Endodermal cell (in vitro differentiated cells): ENCODE data around the gene PICALM. TPM values are rescaled to one million over a fixed set of nuclear protein-coding genes. Genes with fewer than 3 reads are reported as not detected.
"Not testable (repeated sequence)": the region's sequence is repeated elsewhere in the genome, so short reads cannot be mapped to it uniquely, and the experiment has no call there.

Experiments used
- DNase-seq: peaks from one replicate; pipeline ENCODE4 v3.0.0-alpha.2; 2017
- H3K27ac ChIP-seq: 2 replicates; pipeline ENCODE4 v1.5.1; 2013; ENCODE audit warnings: mild to moderate bottlenecking, low read depth, low read length, moderate library complexity
- H3K27me3 ChIP-seq: 2 replicates; pipeline ENCODE4 v1.6.1; 2013; ENCODE audit warnings: mild to moderate bottlenecking, low read length, moderate library complexity; ENCODE audit not compliant: insufficient read depth, control insufficient read depth, poor library complexity, severe bottlenecking
- H3K36me3 ChIP-seq: 2 replicates; pipeline ENCODE4 v1.7.0; 2013; ENCODE audit warnings: mild to moderate bottlenecking, low read length, moderate library complexity; ENCODE audit not compliant: control insufficient read depth, insufficient read depth
- H3K4me1 ChIP-seq: one replicate; pipeline ENCODE4 v1.7.0; 2013; ENCODE audit warnings: low read length; ENCODE audit not compliant: control insufficient read depth, insufficient read depth
- H3K4me3 ChIP-seq: 2 replicates; pipeline ENCODE4 v1.5.1; 2013; ENCODE audit warnings: mild to moderate bottlenecking, low read length, moderate library complexity
- H3K9ac ChIP-seq: 2 replicates; pipeline ENCODE4 v1.6.1; 2013; ENCODE audit warnings: mild to moderate bottlenecking, low read length, moderate library complexity; ENCODE audit not compliant: poor library complexity, severe bottlenecking; ENCODE audit errors: extremely low read depth
- H3K9me3 ChIP-seq: 2 replicates; pipeline ENCODE4 v1.6.1; 2013; ENCODE audit warnings: mild to moderate bottlenecking, low read length, moderate library complexity; ENCODE audit not compliant: control insufficient read depth
- H3K27ac Mint-ChIP-seq: 2 replicates; pipeline ENCODE4 v1.8.0; 2020; ENCODE audit warnings: mixed read lengths
- H3K27me3 Mint-ChIP-seq: 2 replicates; pipeline ENCODE4 v1.8.0; 2021; ENCODE audit warnings: mild to moderate bottlenecking, mixed read lengths; ENCODE audit not compliant: insufficient read depth
- H3K36me3 Mint-ChIP-seq: 2 replicates; pipeline ENCODE4 v1.8.0; 2020; ENCODE audit warnings: low read depth, mixed read lengths
- H3K4me1 Mint-ChIP-seq: 2 replicates; pipeline ENCODE4 v1.8.0; 2020; ENCODE audit warnings: mixed read lengths
- H3K4me3 Mint-ChIP-seq: 2 replicates; pipeline ENCODE4 v1.8.0; 2020; ENCODE audit warnings: mild to moderate bottlenecking, moderate library complexity, mixed read lengths
- H3K9me3 Mint-ChIP-seq: 2 replicates; pipeline ENCODE4 v1.8.0; 2020; ENCODE audit warnings: mild to moderate bottlenecking, mixed read lengths
- WGBS, 2 experiments: methylation state at CpG; one replicate each; pipeline versions ENCODE4 v1.1.5 to v1.1.7; 2013; ENCODE audit warnings: missing lambda C conversion rate in 2 of 2, mixed read lengths in 1 of 2; ENCODE audit not compliant: insufficient coverage in 1 of 2, insufficient read length in 1 of 2; 5-methylcytosine and 5-hydroxymethylcytosine counted together
- total RNA-seq, 2 donors: library from RNA; stranded (reverse); fragmentation: NEBNext Ultra II Directional in 1 of 2; extraction: Animal tissue kit (Norgen Biotek cat#: 25700) in 1 of 2; gene quantifications; 2 replicates in 1 of 2; 3 replicates in 1 of 2; pipeline ENCODE4 v1.2.1, GENCODE V29; 2021
- TF ChIP-seq, protein P1 (sequence below): fragments of 200-600 bp; sonication (generic); conservative IDR thresholded peaks from 2 replicates; pipeline ENCODE4 v1.5.0; 2021; ENCODE audit warnings: antibody characterized with exemption, mild to moderate bottlenecking

PICALM gene
- total RNA-seq, 2 donors from 2014 or later: 120 to 129 TPM

GRCh38 chr11:85935751-85936150 lies 133.1 kb downstream of the PICALM start:
- H3K36me3 ChIP-seq: no peaks in the 10 kb centered on the region
- 96 to 97% methylated on average over 10 of the region's 10 CpGs for WGBS, 2 experiments
- Mint-ChIP-seq H3K36me3 (peaks cover 5% of the 10 kb centered on the region), H3K4me3 (no peak overlapping the region), H3K9me3 (peaks cover 31% of the 10 kb centered on the region), H3K27ac (no peak overlapping the region), H3K4me1 (peaks cover 23% of the 10 kb centered on the region), H3K27me3 (peaks cover 39% of the 10 kb centered on the region)
- DNase-seq: no peak
- H3K9ac ChIP-seq: no peak overlapping the region
- peaks cover 22% of the 10 kb centered on the region for H3K9me3 ChIP-seq
- no peaks in the 10 kb centered on the region for H3K4me1 ChIP-seq
- no peak overlapping the region for H3K4me3 ChIP-seq
- H3K27ac ChIP-seq: no peak overlapping the region
- H3K27me3 ChIP-seq: no peaks in the 10 kb centered on the region
- TF ChIP-seq, protein P1, sequence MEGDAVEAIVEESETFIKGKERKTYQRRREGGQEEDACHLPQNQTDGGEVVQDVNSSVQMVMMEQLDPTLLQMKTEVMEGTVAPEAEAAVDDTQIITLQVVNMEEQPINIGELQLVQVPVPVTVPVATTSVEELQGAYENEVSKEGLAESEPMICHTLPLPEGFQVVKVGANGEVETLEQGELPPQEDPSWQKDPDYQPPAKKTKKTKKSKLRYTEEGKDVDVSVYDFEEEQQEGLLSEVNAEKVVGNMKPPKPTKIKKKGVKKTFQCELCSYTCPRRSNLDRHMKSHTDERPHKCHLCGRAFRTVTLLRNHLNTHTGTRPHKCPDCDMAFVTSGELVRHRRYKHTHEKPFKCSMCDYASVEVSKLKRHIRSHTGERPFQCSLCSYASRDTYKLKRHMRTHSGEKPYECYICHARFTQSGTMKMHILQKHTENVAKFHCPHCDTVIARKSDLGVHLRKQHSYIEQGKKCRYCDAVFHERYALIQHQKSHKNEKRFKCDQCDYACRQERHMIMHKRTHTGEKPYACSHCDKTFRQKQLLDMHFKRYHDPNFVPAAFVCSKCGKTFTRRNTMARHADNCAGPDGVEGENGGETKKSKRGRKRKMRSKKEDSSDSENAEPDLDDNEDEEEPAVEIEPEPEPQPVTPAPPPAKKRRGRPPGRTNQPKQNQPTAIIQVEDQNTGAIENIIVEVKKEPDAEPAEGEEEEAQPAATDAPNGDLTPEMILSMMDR: no peak

GRCh38 chr11:85934596-85935169 lies 134.2 kb downstream of the PICALM start:
- Histone ChIP-seq H3K9me3 (peaks cover 22% of the 10 kb centered on the region), H3K36me3 (no peaks in the 10 kb centered on the region), H3K4me1 (no peaks in the 10 kb centered on the region), H3K27ac (no peak overlapping the region), H3K9ac (no peak overlapping the region), H3K4me3 (no peak overlapping the region), H3K27me3 (no peaks in the 10 kb centered on the region)
- peaks cover 49% of the 10 kb centered on the region for H3K27me3 Mint-ChIP-seq
- H3K27ac Mint-ChIP-seq: no peak overlapping the region
- TF ChIP-seq, protein P1: no peak
- WGBS, 2 experiments: 97 to 99% methylated on average over 23 to 47 of the region's 47 CpGs
- DNase-seq: no peak
- peaks cover 41% of the 10 kb centered on the region for H3K9me3 Mint-ChIP-seq
- H3K36me3 Mint-ChIP-seq: peaks cover 7% of the 10 kb centered on the region
- peaks cover 18% of the 10 kb centered on the region for H3K4me1 Mint-ChIP-seq
- no peak overlapping the region for H3K4me3 Mint-ChIP-seq

GRCh38 chr11:85930879-85931366 lies 138.0 kb downstream of the PICALM start:
- DNase-seq: no peak
- no peak overlapping the region for H3K4me3 Mint-ChIP-seq
- no peaks in the 10 kb centered on the region for H3K36me3 ChIP-seq
- peaks cover 85% of the 10 kb centered on the region for H3K27me3 Mint-ChIP-seq
- no peak overlapping the region for H3K4me3 ChIP-seq
- peaks cover 7% of the 10 kb centered on the region for H3K9me3 ChIP-seq
- H3K36me3 Mint-ChIP-seq: peaks cover 2% of the 10 kb centered on the region
- no peaks in the 10 kb centered on the region for H3K27me3 ChIP-seq
- TF ChIP-seq, protein P1: no peak
- H3K4me1 ChIP-seq: no peaks in the 10 kb centered on the region
- H3K27ac ChIP-seq: no peak overlapping the region
- H3K9me3 Mint-ChIP-seq: peaks cover 38% of the 10 kb centered on the region
- 93 to 95% methylated on average over 7 to 10 of the region's 11 CpGs for whole genome bisulfite sequencing, 2 experiments
- no peaks in the 10 kb centered on the region for H3K4me1 Mint-ChIP-seq
- H3K27ac Mint-ChIP-seq: no peak overlapping the region
- H3K9ac ChIP-seq: no peak overlapping the region

DNA sequence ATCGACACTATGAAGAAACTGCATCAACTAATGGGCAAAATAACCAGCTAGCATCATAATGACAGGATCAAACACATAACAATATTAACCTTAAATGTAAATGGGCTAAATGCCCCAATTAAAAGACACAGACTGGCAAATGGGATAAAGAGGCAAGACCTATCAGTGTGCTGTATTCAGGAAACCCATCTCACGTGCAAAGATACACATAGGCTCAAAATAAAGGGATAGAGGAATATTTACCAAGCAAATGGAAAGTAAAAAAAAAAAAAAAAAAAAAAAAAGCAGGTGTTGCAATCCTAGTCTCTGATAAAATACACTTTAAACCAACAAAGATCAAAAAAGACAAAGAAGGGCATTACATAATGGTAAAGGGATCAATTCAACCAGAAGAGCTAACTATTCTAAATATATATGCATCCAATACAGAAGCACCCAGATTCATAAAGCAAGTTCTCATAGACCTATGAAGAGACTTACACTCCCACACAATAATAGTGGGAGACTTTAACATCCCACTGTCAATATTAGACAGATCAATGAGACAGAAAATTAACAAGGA lies 142.2 kb downstream of the PICALM start:
- H3K4me1 ChIP-seq, H3K4me3 Mint-ChIP-seq, H3K9ac ChIP-seq, H3K27ac Mint-ChIP-seq, H3K27ac ChIP-seq, H3K9me3 ChIP-seq, H3K4me1 Mint-ChIP-seq, H3K36me3 ChIP-seq, H3K4me3 ChIP-seq, H3K36me3 Mint-ChIP-seq, DNase-seq, H3K27me3 ChIP-seq: not testable (repeated sequence)
- Mint-ChIP-seq H3K9me3 (peaks cover 21% of the 10 kb centered on the region), H3K27me3 (peaks cover 63% of the 10 kb centered on the region)
- 71% methylated on average over 1 of the region's 2 CpGs; no CpG with 5 or more reads in 1 of the 2 experiments for WGBS, 2 experiments
